Skeletal muscle satellite cell (primary cell): ENCODE results near the gene TUBG1.
A peak's percentile ranks its signal among the peaks of the same experiment; 100 is the strongest.

ENCODE experiments used
- H3K27me3 ChIP-seq: 2 replicates; pipeline ENCODE4 v1.7.0; 2013; ENCODE audit warnings: low read length; ENCODE audit not compliant: control insufficient read depth, insufficient read depth
- H3K36me3 ChIP-seq: 2 replicates; pipeline ENCODE4 v1.7.0; 2013; ENCODE audit warnings: mild to moderate bottlenecking, control low read depth, low read length; ENCODE audit not compliant: insufficient read depth
- H3K4me1 ChIP-seq: 2 replicates; pipeline ENCODE4 v1.7.0; 2013; ENCODE audit warnings: low read length; ENCODE audit not compliant: control insufficient read depth, insufficient read depth
- H3K4me2 ChIP-seq: 2 replicates; pipeline ENCODE4 v1.7.0; 2013; ENCODE audit warnings: mild to moderate bottlenecking, low read length
- H3K4me3 ChIP-seq: 2 replicates; pipeline ENCODE4 v1.7.0; 2013; ENCODE audit warnings: low read length
- H3K9ac ChIP-seq: 2 replicates; pipeline ENCODE4 v1.7.0; 2013; ENCODE audit warnings: mild to moderate bottlenecking, low read depth, low read length, moderate library complexity
- H3K9me3 ChIP-seq: replicated peaks from 2 replicates; pipeline ENCODE4 v1.7.0; 2013; ENCODE audit warnings: mild to moderate bottlenecking, control low read depth, low read length

The TUBG1 gene

GRCh38 chr17:42566883-42567573, 42.5 kb upstream of the TUBG1 start, which contains the start of gene MLX:
Gene MLX (plus strand): TSS chr17:42567100. CDS start chr17:42567125, 25 bp downstream.
- Histone ChIP-seq H3K4me1 (peaks cover 41% of the 10 kb centered on the region), H3K36me3 (peaks cover 63% of the 10 kb centered on the region), H3K4me3 (peak within 1 kb of the TSS; percentile 92), H3K4me2 (peak within 1 kb of the TSS; percentile 94), H3K9me3 (no peaks in the 10 kb centered on the region), H3K9ac (peak within 1 kb of the TSS; percentile 89), H3K27me3 (no peaks in the 10 kb centered on the region)

GRCh38 chr17:42568341-42569111, 41.0 kb upstream of the TUBG1 start:
- Histone ChIP-seq H3K4me2 (peak overlapping the region; percentile 46), H3K4me3 (no peak overlapping the region), H3K27me3 (no peaks in the 10 kb centered on the region), H3K36me3 (peaks cover 78% of the 10 kb centered on the region), H3K9ac (no peak overlapping the region), H3K9me3 (no peaks in the 10 kb centered on the region), H3K4me1 (peaks cover 34% of the 10 kb centered on the region)

- no peaks in the 10 kb centered on the region for H3K9me3 ChIP-seq
- H3K36me3 ChIP-seq: peaks cover 67% of the 10 kb centered on the region
- H3K9ac ChIP-seq: no peak overlapping the region
- H3K27me3 ChIP-seq: no peaks in the 10 kb centered on the region
- H3K4me1 ChIP-seq: peaks cover 32% of the 10 kb centered on the region
- no peak overlapping the region for H3K4me2 ChIP-seq
- no peak overlapping the region for H3K4me3 ChIP-seq
Observed at GRCh38 chr17:42571435-42572225, 37.9 kb upstream of the TUBG1 start.

- H3K9me3 ChIP-seq: no peaks in the 10 kb centered on the region
- H3K4me1 ChIP-seq: peaks cover 26% of the 10 kb centered on the region
- H3K4me2 ChIP-seq: no peak overlapping the region
- H3K27me3 ChIP-seq: no peaks in the 10 kb centered on the region
- H3K9ac ChIP-seq: no peak overlapping the region
- H3K36me3 ChIP-seq: peaks cover 67% of the 10 kb centered on the region
- no peak overlapping the region for H3K4me3 ChIP-seq
Observed at GRCh38 chr17:42573095-42573494, 36.4 kb upstream of the TUBG1 start.

- H3K36me3 ChIP-seq: peaks cover 54% of the 10 kb centered on the region
- H3K9me3 ChIP-seq: no peaks in the 10 kb centered on the region
- no peaks in the 10 kb centered on the region for H3K27me3 ChIP-seq
- H3K4me1 ChIP-seq: peaks cover 22% of the 10 kb centered on the region
- no peak overlapping the region for H3K9ac ChIP-seq
- no peak overlapping the region for H3K4me3 ChIP-seq
- H3K4me2 ChIP-seq: no peak overlapping the region
Observed at GRCh38 chr17:42574463-42574862, 35.0 kb upstream of the TUBG1 start.

- no peaks in the 10 kb centered on the region for H3K27me3 ChIP-seq
- peak overlapping the region; percentile 93 for H3K4me2 ChIP-seq
- peak overlapping the region; percentile 77 for H3K4me3 ChIP-seq
- peak overlapping the region; percentile 92 for H3K9ac ChIP-seq
- peaks cover 46% of the 10 kb centered on the region for H3K36me3 ChIP-seq
- peaks cover 16% of the 10 kb centered on the region for H3K4me1 ChIP-seq
- no peaks in the 10 kb centered on the region for H3K9me3 ChIP-seq
Observed at GRCh38 chr17:42577140-42577531, 32.3 kb upstream of the TUBG1 start.

- Histone ChIP-seq H3K4me1 (peaks cover 16% of the 10 kb centered on the region), H3K9ac (peak within 1 kb of the TSS; percentile 92), H3K36me3 (peaks cover 46% of the 10 kb centered on the region), H3K4me2 (peak within 1 kb of the TSS; percentile 93), H3K9me3 (no peaks in the 10 kb centered on the region), H3K4me3 (peak within 1 kb of the TSS; percentile 77), H3K27me3 (no peaks in the 10 kb centered on the region)
Observed at GRCh38 chr17:42577532-42578281, 31.8 kb upstream of the TUBG1 start, which contains the start of gene PSMC3IP. Gene PSMC3IP (minus strand): TSS chr17:42577729. CDS start chr17:42577686, 43 bp downstream.

GRCh38 chr17:42578282-42578869, 31.1 kb upstream of the TUBG1 start:
- no peaks in the 10 kb centered on the region for H3K27me3 ChIP-seq
- peak overlapping the region; percentile 93 for H3K4me2 ChIP-seq
- peak overlapping the region; percentile 77 for H3K4me3 ChIP-seq
- H3K9ac ChIP-seq: peak overlapping the region; percentile 92
- H3K9me3 ChIP-seq: no peaks in the 10 kb centered on the region
- H3K36me3 ChIP-seq: peaks cover 46% of the 10 kb centered on the region
- peaks cover 16% of the 10 kb centered on the region for H3K4me1 ChIP-seq

GRCh38 chr17:42579794-42580551, 29.5 kb upstream of the TUBG1 start:
- no peak overlapping the region for H3K4me2 ChIP-seq
- H3K27me3 ChIP-seq: no peaks in the 10 kb centered on the region
- peaks cover 14% of the 10 kb centered on the region for H3K4me1 ChIP-seq
- H3K9me3 ChIP-seq: no peaks in the 10 kb centered on the region
- H3K36me3 ChIP-seq: peaks cover 48% of the 10 kb centered on the region
- no peak overlapping the region for H3K9ac ChIP-seq
- H3K4me3 ChIP-seq: no peak overlapping the region

GRCh38 chr17:42581744-42582270, 27.7 kb upstream of the TUBG1 start:
- no peak overlapping the region for H3K4me3 ChIP-seq
- peaks cover 5% of the 10 kb centered on the region for H3K4me1 ChIP-seq
- no peak overlapping the region for H3K4me2 ChIP-seq
- no peak overlapping the region for H3K9ac ChIP-seq
- peaks cover 61% of the 10 kb centered on the region for H3K36me3 ChIP-seq
- H3K27me3 ChIP-seq: no peaks in the 10 kb centered on the region
- no peaks in the 10 kb centered on the region for H3K9me3 ChIP-seq
